GM18951 (cell line): ENCODE data around the gene GNAS-AS1.

ENCODE experiments used
- POLR2A ChIP-seq: IDR thresholded peaks from 4 replicates; pipeline ENCODE4 v1.6.1; 2011; ENCODE audit warnings: mild to moderate bottlenecking; ENCODE audit not compliant: insufficient read length, insufficient read depth; ENCODE audit errors: extremely low read depth
- in situ Hi-C: fragments of 300-500 bp; cut with MboI; formaldehyde crosslinking; loops from one replicate; pipeline ENCODE4 v1.12.0; 2022; ENCODE audit warnings: low sequenced_read_pairs, mixed read lengths, inconsistent platforms; ENCODE audit not compliant: unreplicated experiment

The GNAS-AS1 gene

GRCh38 chr20:58877976-58878360 is 27.3 kb upstream of the GNAS-AS1 start:
- in situ Hi-C loops, result no loop called here
- TF ChIP-seq POLR2A, result no peak

GRCh38 chr20:58877050-58877975 is 26.6 kb upstream of the GNAS-AS1 start:
- no peak for TF ChIP-seq POLR2A
- in situ Hi-C loops, result no loop called here

- in situ Hi-C loops, result no loop called here
- no peak for TF ChIP-seq POLR2A
These were observed 25.7 kb upstream of the GNAS-AS1 start for GRCh38 chr20:58876437-58876836.

GRCh38 chr20:58875541-58876134 is 24.9 kb upstream of the GNAS-AS1 start:
- in situ Hi-C loops, result no loop called here
- TF ChIP-seq POLR2A, result no peak

- no peak for TF ChIP-seq POLR2A
- in situ Hi-C loops, result no loop called here
These were observed 24.4 kb upstream of the GNAS-AS1 start for GRCh38 chr20:58875111-58875510.

- in situ Hi-C loops, result loop anchor here (25.0 kb wide), 1 partner anchor 588 kb away; no protein-coding TSS in a partner anchor
- TF ChIP-seq POLR2A, result no peak
These were observed 23.8 kb upstream of the GNAS-AS1 start for GRCh38 chr20:58874469-58874868.

GRCh38 chr20:58871533-58872102 is 20.9 kb upstream of the GNAS-AS1 start:
- in situ Hi-C loops, result loop anchor here (25.0 kb wide), 1 partner anchor 591 kb away; no protein-coding TSS in a partner anchor
- no peak for TF ChIP-seq POLR2A

GRCh38 chr20:58870293-58871014 is 19.8 kb upstream of the GNAS-AS1 start:
- no peak for TF ChIP-seq POLR2A
- in situ Hi-C loops, result loop anchor here (25.0 kb wide), 1 partner anchor 592 kb away; no protein-coding TSS in a partner anchor

GRCh38 chr20:58869662-58870227 is 19.0 kb upstream of the GNAS-AS1 start:
- no peak for TF ChIP-seq POLR2A

GRCh38 chr20:58868795-58869194 is 18.1 kb upstream of the GNAS-AS1 start:
- no peak for TF ChIP-seq POLR2A

More at GRCh38 chr20:58869662-58870227, 19.0 kb upstream of the GNAS-AS1 start:
- in situ Hi-C loops, result loop anchor here (5.0 to 25.0 kb wide), 2 partner anchors 338 to 593 kb away; no protein-coding TSS in a partner anchor

GRCh38 chr20:58867211-58867610 is 16.5 kb upstream of the GNAS-AS1 start:
- in situ Hi-C loops, result loop anchor here (5.0 to 25.0 kb wide), 2 partner anchors 340 to 595 kb away; no protein-coding TSS in a partner anchor

More at GRCh38 chr20:58868795-58869194, 18.1 kb upstream of the GNAS-AS1 start:
- in situ Hi-C loops, result loop anchor here (5.0 to 25.0 kb wide), 2 partner anchors 339 to 594 kb away; no protein-coding TSS in a partner anchor

GRCh38 chr20:58865843-58866242 is 15.1 kb upstream of the GNAS-AS1 start:
- in situ Hi-C loops, result loop anchor here (5.0 to 25.0 kb wide), 2 partner anchors 341 to 596 kb away; no protein-coding TSS in a partner anchor

More at GRCh38 chr20:58867211-58867610, 16.5 kb upstream of the GNAS-AS1 start:
- no peak for TF ChIP-seq POLR2A

More at GRCh38 chr20:58865843-58866242, 15.1 kb upstream of the GNAS-AS1 start:
- no peak for TF ChIP-seq POLR2A
